ENCODE results near the gene RIPPLY3.

- TF ChIP-seq POLR2A (IDR thresholded peaks at IDR 0.05) (no peak), CTCF (IDR thresholded peaks at IDR 0.05) (no peak)
These were observed 685 bp upstream of the RIPPLY3 start for GRCh38 chr21:37005548-37006485.

All from esophagus squamous epithelium (tissue), 4 donors.